GM06990 (cell line): ENCODE data around the gene PROS1.
"Not testable (repeated sequence)": the region's sequence is repeated elsewhere in the genome, so short reads cannot be mapped to it uniquely, and the experiment has no call there.

Source experiments
- DNase-seq: peaks from one replicate; pipeline ENCODE4 v3.0.0-alpha.2; 2011; ENCODE audit not compliant: insufficient read length; ENCODE audit errors: extremely low read depth
- H3K27me3 ChIP-seq: replicated peaks from 2 replicates; pipeline ENCODE4 v1.6.0; 2011; ENCODE audit warnings: low read length; ENCODE audit not compliant: control insufficient read depth, insufficient read depth
- H3K36me3 ChIP-seq: 2 replicates; pipeline ENCODE4 v1.5.1; 2011; ENCODE audit warnings: low read length; ENCODE audit not compliant: control insufficient read depth, insufficient read depth
- H3K4me3 ChIP-seq: replicated peaks from 2 replicates; pipeline ENCODE4 v1.5.1; 2011; ENCODE audit warnings: low read depth, mild to moderate bottlenecking, control low read depth, low read length
- TF ChIP-seq, protein P1 (sequence below): IDR thresholded peaks from 2 replicates; pipeline ENCODE4 v1.5.1; 2011; ENCODE audit warnings: low read length, control low read depth, mild to moderate bottlenecking, inconsistent platforms; ENCODE audit not compliant: insufficient read depth, poor library complexity, severe bottlenecking

PROS1 gene

DNA sequence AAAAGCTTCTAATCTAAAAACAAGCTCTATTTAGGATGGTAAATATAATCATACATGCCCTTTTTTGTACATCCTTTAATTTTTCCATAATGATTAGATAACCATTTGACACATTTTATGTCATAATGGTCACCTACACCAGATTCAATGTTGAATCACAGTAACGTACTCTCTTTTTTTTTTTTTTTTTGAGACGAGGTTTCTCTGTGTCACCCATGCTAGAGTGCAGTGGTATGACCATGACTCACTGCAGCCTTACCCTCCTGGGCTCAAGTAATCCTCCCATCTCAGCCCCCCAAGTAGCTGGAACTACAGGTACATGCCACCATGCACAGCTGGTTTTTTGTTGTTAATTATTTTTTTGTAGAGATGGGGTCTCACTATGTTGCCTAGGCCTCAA lies 49.2 kb downstream of the PROS1 start:
- no peaks in the 10 kb centered on the region for H3K27me3 ChIP-seq
- TF ChIP-seq, protein P1, sequence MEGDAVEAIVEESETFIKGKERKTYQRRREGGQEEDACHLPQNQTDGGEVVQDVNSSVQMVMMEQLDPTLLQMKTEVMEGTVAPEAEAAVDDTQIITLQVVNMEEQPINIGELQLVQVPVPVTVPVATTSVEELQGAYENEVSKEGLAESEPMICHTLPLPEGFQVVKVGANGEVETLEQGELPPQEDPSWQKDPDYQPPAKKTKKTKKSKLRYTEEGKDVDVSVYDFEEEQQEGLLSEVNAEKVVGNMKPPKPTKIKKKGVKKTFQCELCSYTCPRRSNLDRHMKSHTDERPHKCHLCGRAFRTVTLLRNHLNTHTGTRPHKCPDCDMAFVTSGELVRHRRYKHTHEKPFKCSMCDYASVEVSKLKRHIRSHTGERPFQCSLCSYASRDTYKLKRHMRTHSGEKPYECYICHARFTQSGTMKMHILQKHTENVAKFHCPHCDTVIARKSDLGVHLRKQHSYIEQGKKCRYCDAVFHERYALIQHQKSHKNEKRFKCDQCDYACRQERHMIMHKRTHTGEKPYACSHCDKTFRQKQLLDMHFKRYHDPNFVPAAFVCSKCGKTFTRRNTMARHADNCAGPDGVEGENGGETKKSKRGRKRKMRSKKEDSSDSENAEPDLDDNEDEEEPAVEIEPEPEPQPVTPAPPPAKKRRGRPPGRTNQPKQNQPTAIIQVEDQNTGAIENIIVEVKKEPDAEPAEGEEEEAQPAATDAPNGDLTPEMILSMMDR, result no peak
- DNase-seq, result no peak

DNA sequence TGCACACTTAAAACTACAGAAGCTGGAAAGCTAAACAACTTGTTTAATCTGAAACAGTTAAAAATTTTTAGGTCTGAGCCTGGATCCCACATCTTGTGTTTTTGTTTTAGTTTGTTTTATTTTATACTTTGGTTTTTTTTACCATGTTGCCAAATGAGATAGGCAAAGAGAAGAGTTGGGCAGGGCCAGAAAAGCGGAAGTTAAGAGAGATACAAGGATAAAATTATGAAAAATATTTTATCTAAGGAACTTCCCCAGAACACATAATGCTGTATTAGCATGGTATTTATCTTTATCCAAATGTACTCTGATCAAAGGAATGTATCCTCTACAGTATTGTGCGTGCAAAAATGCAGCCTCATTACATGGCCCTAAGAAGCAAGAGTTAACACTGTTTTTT lies 50.7 kb downstream of the PROS1 start:
- TF ChIP-seq, protein P1, result no peak
- Histone ChIP-seq H3K36me3 (no peaks in the 10 kb centered on the region), H3K27me3 (no peaks in the 10 kb centered on the region), H3K4me3 (no peak overlapping the region)
- DNase-seq, result no peak

More for the DNA sequence above, 49.2 kb downstream of the PROS1 start:
- no peaks in the 10 kb centered on the region for H3K36me3 ChIP-seq
- H3K4me3 ChIP-seq, result no peak overlapping the region

DNA sequence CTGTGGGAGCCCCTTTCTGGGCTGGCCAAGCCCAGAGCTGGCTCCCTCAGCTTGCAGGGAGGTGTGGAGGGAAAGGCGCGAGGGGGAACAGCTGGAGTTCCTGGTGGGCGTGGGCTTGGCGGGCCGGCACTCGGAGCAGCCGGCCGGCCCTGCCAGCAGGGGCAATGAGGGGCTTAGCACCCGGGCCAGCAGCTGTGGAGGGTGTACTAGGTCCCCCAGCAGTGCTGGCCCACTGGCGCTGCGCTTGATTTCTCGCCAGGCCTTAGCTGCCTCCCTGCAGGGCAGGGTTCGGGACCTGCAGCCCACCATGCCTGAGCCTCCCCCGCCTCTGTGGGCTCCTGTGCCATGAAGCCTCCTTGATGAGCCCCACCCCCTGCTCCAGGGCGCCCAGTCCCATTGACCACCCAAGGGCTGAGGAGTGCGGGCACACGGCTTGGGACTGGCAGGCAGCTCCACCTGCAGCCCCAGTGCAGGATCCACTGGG lies 56.1 kb downstream of the PROS1 start:
- H3K27me3 ChIP-seq, DNase-seq, H3K4me3 ChIP-seq, H3K36me3 ChIP-seq: not testable (repeated sequence)

DNA sequence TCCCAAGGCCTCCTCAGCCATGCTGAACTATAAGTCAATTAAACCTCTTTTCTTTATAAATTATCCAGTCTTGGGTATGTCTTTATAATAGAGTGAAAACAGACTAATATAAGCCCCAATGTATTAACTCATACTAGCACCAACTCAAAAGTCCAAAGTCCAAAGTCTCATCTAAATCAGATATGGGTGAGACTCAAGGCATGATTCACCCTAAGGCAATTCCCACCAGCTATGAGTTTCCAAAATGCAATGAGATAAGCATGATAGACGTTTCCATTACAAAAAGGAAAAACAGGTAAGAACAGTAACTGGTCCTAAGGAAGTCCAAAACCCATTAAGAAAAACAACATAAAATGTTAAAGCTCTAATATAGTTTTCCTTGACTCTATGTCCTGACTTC lies 60.1 kb downstream of the PROS1 start:
- H3K4me3 ChIP-seq, DNase-seq, H3K27me3 ChIP-seq, H3K36me3 ChIP-seq: not testable (repeated sequence)

DNA sequence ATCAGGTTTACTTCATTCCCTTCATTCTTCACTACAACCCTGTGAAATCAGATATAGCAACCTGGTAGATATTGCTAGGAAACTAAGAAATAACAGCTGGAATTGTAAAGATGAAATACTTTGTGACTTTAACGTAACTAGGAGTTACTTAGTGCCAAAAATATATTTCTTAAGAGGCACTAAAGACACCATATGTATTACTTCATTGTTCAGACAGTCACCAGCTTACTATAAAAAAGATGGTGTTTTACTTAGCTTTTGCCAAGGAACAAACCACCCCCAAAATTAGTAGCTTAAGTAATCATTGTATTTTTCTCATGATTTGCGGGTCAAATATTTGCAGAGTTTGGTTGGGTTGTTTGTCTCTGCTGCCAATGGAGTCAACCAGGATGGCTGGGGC lies 62.5 kb downstream of the PROS1 start:
- no peak for DNase-seq
- H3K27me3 ChIP-seq, result no peaks in the 10 kb centered on the region
- no peaks in the 10 kb centered on the region for H3K36me3 ChIP-seq
- no peak overlapping the region for H3K4me3 ChIP-seq
- TF ChIP-seq, protein P1, result no peak

DNA sequence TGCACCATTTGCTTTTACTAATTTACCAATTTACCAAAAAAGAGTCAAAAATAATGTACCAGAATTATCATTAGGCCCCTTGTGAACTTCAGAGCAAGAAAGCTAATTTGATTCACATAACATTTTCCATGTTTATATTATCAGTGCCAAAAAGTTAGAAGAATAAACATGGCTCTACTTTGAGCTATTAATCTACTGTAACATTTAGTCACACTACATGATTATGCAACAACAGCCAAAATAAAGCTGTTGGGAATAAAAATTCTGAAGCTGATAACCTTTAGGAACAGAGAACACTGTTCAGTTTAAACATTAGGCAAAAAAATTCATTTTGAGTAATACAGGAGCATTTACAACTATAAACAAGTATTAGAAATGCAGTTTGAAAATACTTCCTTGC lies 63.6 kb downstream of the PROS1 start:
- no peak for DNase-seq
- TF ChIP-seq, protein P1, result no peak
- Histone ChIP-seq H3K36me3 (no peaks in the 10 kb centered on the region), H3K27me3 (no peaks in the 10 kb centered on the region), H3K4me3 (no peak overlapping the region)

DNA sequence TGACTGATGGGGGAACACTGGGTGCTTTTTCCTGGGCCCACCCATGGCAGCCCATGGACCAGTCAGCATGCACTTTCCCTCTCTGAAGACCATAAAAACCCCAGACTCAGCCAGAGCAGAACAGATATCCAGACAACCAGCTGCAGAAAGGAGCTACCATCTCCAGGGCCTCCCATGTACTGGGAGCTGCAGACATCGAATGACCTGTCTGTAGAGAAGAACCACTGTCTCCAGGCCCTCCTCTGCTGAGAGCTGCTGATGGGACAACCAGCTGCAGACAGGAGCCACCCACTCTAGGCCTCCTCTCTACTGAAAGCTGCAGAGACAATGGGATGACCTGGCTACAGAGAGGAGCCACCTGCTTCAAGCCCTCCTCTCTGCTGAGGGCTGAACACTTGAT lies 66.6 kb downstream of the PROS1 start:
- no peak for DNase-seq
- Histone ChIP-seq H3K36me3 (no peaks in the 10 kb centered on the region), H3K4me3 (no peak overlapping the region), H3K27me3 (no peaks in the 10 kb centered on the region)
- TF ChIP-seq, protein P1, result no peak
